Mesodermal cell (in vitro differentiated cells): ENCODE results near the gene ABLIM3.

Experiments used
- H3K27ac ChIP-seq: 2 replicates; pipeline ENCODE4 v1.7.0; 2013; ENCODE audit warnings: mild to moderate bottlenecking, low read depth, low read length, moderate library complexity; ENCODE audit not compliant: severe bottlenecking
- H3K36me3 ChIP-seq: 2 replicates; pipeline ENCODE4 v1.7.1; 2013; ENCODE audit warnings: mild to moderate bottlenecking, low read length, moderate library complexity; ENCODE audit not compliant: control insufficient read depth, insufficient read depth
- H3K4me1 ChIP-seq: one replicate; pipeline ENCODE4 v1.7.1; 2013; ENCODE audit warnings: mild to moderate bottlenecking, low read length; ENCODE audit not compliant: insufficient read depth, control insufficient read depth, poor library complexity, severe bottlenecking
- H3K4me3 ChIP-seq: 2 replicates; pipeline ENCODE4 v1.7.0; 2013; ENCODE audit warnings: low read length, control low read depth, mild to moderate bottlenecking; ENCODE audit not compliant: insufficient read depth, poor library complexity, severe bottlenecking; ENCODE audit errors: extremely low read depth
- H3K9me3 ChIP-seq: 2 replicates; pipeline ENCODE4 v1.7.1; 2013; ENCODE audit warnings: mild to moderate bottlenecking, low read length, moderate library complexity; ENCODE audit not compliant: control insufficient read depth
- WGBS, 2 experiments: methylation state at CpG; one replicate each; pipeline ENCODE4 v1.1.5; 2013; ENCODE audit warnings: missing lambda C conversion rate in 2 of 2; ENCODE audit not compliant: insufficient coverage in 2 of 2; 5-methylcytosine and 5-hydroxymethylcytosine counted together

Gene ABLIM3

GRCh38 chr5:149298163-149298562, 156.9 kb downstream of the ABLIM3 start:
- Histone ChIP-seq H3K4me3 (no peak overlapping the region), H3K9me3 (no peaks in the 10 kb centered on the region), H3K27ac (no peak overlapping the region), H3K4me1 (peaks cover 6% of the 10 kb centered on the region), H3K36me3 (peaks cover 11% of the 10 kb centered on the region)
- 100% methylated on average over 1 of the region's 1 CpG; no CpG with 5 or more reads in 1 of the 2 experiments for WGBS, 2 experiments

- Histone ChIP-seq H3K4me3 (no peak overlapping the region), H3K36me3 (peaks cover 11% of the 10 kb centered on the region), H3K4me1 (peaks cover 6% of the 10 kb centered on the region), H3K9me3 (no peaks in the 10 kb centered on the region), H3K27ac (no peak overlapping the region)
- WGBS, 2 experiments, result 78 to 90% methylated on average over 7 to 9 of the region's 11 CpGs
Measured at GRCh38 chr5:149298842-149299404, 157.6 kb downstream of the ABLIM3 start.

GRCh38 chr5:149299451-149300054, 158.3 kb downstream of the ABLIM3 start:
- Histone ChIP-seq H3K36me3 (peaks cover 11% of the 10 kb centered on the region), H3K27ac (no peak overlapping the region), H3K9me3 (no peaks in the 10 kb centered on the region), H3K4me3 (no peak overlapping the region), H3K4me1 (peaks cover 6% of the 10 kb centered on the region)
- 93 to 94% methylated on average over 12 of the region's 14 CpGs for WGBS, 2 experiments

- WGBS, 2 experiments, result 93 to 98% methylated on average over 4 to 6 of the region's 6 CpGs
- H3K27ac ChIP-seq, result no peak overlapping the region
Measured at GRCh38 chr5:149300441-149300840, 159.1 kb downstream of the ABLIM3 start.

GRCh38 chr5:149301049-149301743, 159.9 kb downstream of the ABLIM3 start:
- Histone ChIP-seq H3K9me3 (no peaks in the 10 kb centered on the region), H3K36me3 (peaks cover 14% of the 10 kb centered on the region), H3K27ac (no peak overlapping the region), H3K4me1 (peaks cover 6% of the 10 kb centered on the region), H3K4me3 (no peak overlapping the region)
- 95 to 97% methylated on average over 8 to 10 of the region's 13 CpGs for WGBS, 2 experiments

More at GRCh38 chr5:149300441-149300840, 159.1 kb downstream of the ABLIM3 start:
- no peak overlapping the region for H3K4me3 ChIP-seq
- no peaks in the 10 kb centered on the region for H3K9me3 ChIP-seq
- H3K4me1 ChIP-seq, result peaks cover 6% of the 10 kb centered on the region
- peaks cover 12% of the 10 kb centered on the region for H3K36me3 ChIP-seq

GRCh38 chr5:149301744-149302380, 160.6 kb downstream of the ABLIM3 start:
- H3K4me3 ChIP-seq, result no peak overlapping the region

GRCh38 chr5:149302641-149303040, 161.3 kb downstream of the ABLIM3 start:
- Histone ChIP-seq H3K27ac (no peak overlapping the region), H3K4me3 (no peak overlapping the region), H3K4me1 (peaks cover 6% of the 10 kb centered on the region), H3K36me3 (peaks cover 19% of the 10 kb centered on the region), H3K9me3 (no peaks in the 10 kb centered on the region)
- WGBS, 2 experiments, result 75 to 100% methylated on average over 1 of the region's 5 CpGs

More at GRCh38 chr5:149301744-149302380, 160.6 kb downstream of the ABLIM3 start:
- Histone ChIP-seq H3K36me3 (peaks cover 19% of the 10 kb centered on the region), H3K9me3 (no peaks in the 10 kb centered on the region), H3K27ac (no peak overlapping the region), H3K4me1 (peaks cover 6% of the 10 kb centered on the region)
- 88 to 95% methylated on average over 6 to 8 of the region's 8 CpGs for WGBS, 2 experiments

- Histone ChIP-seq H3K4me3 (no peak overlapping the region), H3K36me3 (peaks cover 19% of the 10 kb centered on the region), H3K27ac (no peak overlapping the region), H3K9me3 (no peaks in the 10 kb centered on the region), H3K4me1 (peaks cover 6% of the 10 kb centered on the region)
- WGBS, 2 experiments, result 80% methylated on average over 1 of the region's 4 CpGs; no CpG with 5 or more reads in 1 of the 2 experiments
Measured at GRCh38 chr5:149303210-149303609, 161.9 kb downstream of the ABLIM3 start.

GRCh38 chr5:149304195-149305078, 163.1 kb downstream of the ABLIM3 start:
- peaks cover 2% of the 10 kb centered on the region for H3K4me1 ChIP-seq
- WGBS, 2 experiments, result 90 to 95% methylated on average over 2 to 8 of the region's 11 CpGs
- H3K9me3 ChIP-seq, result no peaks in the 10 kb centered on the region
- no peak overlapping the region for H3K27ac ChIP-seq
- H3K36me3 ChIP-seq, result peaks cover 19% of the 10 kb centered on the region
- no peak overlapping the region for H3K4me3 ChIP-seq

- H3K4me1 ChIP-seq, result peaks cover 9% of the 10 kb centered on the region
- H3K27ac ChIP-seq, result no peak overlapping the region
- no peak overlapping the region for H3K4me3 ChIP-seq
- H3K36me3 ChIP-seq, result peaks cover 22% of the 10 kb centered on the region
- WGBS, 2 experiments, result 91% methylated on average over 5 of the region's 6 CpGs; no CpG with 5 or more reads in 1 of the 2 experiments
- no peaks in the 10 kb centered on the region for H3K9me3 ChIP-seq
Measured at GRCh38 chr5:149309354-149309753, 168.1 kb downstream of the ABLIM3 start.
